ENCODE measurements around the gene UNG. TPM values are rescaled to one million over a fixed set of nuclear protein-coding genes. Genes with fewer than 3 reads are reported as not detected.

Gene UNG
- total and polyA plus RNA-seq, 2 donors (not counting 3 experiments of a cell fraction or from before 2014, with no cell fraction given), result 21.5 to 46.7 TPM

- intact Hi-C loops (cut with micrococcal nuclease), result no loop called here
- dilution Hi-C loops (cut with MboI; ENCODE audit: extremely low pct_ligation_motif_present, low sequenced_read_pairs), result no loop called here
- H3K9ac ChIP-seq (replicated peaks; ENCODE audit: extremely low read depth, insufficient read depth, low read length), result no peak overlapping the region
- H2AFZ ChIP-seq (ENCODE audit: low read depth, low read length), result no peak overlapping the region
- H3K27ac ChIP-seq (ENCODE audit: insufficient read depth, low read depth, low read length), result no peak overlapping the region
- H3K36me3 ChIP-seq (ENCODE audit: control insufficient read depth in 2 of 2, extremely low read depth in 1 of 2, insufficient read depth in 2 of 2, low read length in 2 of 2), result peaks cover 0 to 4% of the 10 kb centered on the region in 2 experiments
- no peak overlapping the region for H3K4me2 ChIP-seq (ENCODE audit: insufficient read depth, low read length)
- H3K4me3 ChIP-seq (replicated peaks in 1 of 3; ENCODE audit: insufficient read depth in 1 of 3, low read depth in 1 of 3, low read length in 3 of 3), result no peak overlapping the region
- H3K4me1 ChIP-seq (ENCODE audit: control insufficient read depth, extremely low read depth, insufficient read depth, low read length), result peaks cover 9% of the 10 kb centered on the region
- TF ChIP-seq POLR2AphosphoS5 (IDR thresholded peaks at IDR 0.05; ENCODE audit: insufficient read depth, low read depth, low read length) (no peak), GATA2 (IDR thresholded peaks at IDR 0.05; ENCODE audit: insufficient read depth, insufficient read length, low read depth, low read length) (no peak), MAX (IDR thresholded peaks at IDR 0.05; ENCODE audit: insufficient read depth, insufficient read length) (no peak), POLR2A (IDR thresholded peaks at IDR 0.05; ENCODE audit: low read depth, low read length) (no peak), EZH2 (IDR thresholded peaks at IDR 0.05; ENCODE audit: borderline replicate concordance, low read depth, low read length, severe bottlenecking) (no peak)
- FAIRE-seq, result no peak
- DNase-seq (ENCODE audit: low read depth, low spot score), result no peak
- H3K27me3 ChIP-seq (ENCODE audit: control insufficient read depth in 2 of 2, insufficient read depth in 2 of 2, low read length in 2 of 2), result no peaks in the 10 kb centered on the region
- no peaks in the 10 kb centered on the region for H3K9me1 ChIP-seq (replicated peaks; ENCODE audit: control insufficient read depth, extremely low read depth, insufficient read depth, low read length)
- H3K9me3 ChIP-seq (replicated peaks; ENCODE audit: control insufficient read depth, insufficient read depth, low read length), result no peaks in the 10 kb centered on the region
- H3K79me2 ChIP-seq (ENCODE audit: control insufficient read depth, insufficient read depth, low read length), result no peaks in the 10 kb centered on the region
- no TSS peak for BruUV-seq (replicated peaks)
- H4K20me1 ChIP-seq (replicated peaks; ENCODE audit: control insufficient read depth, extremely low read depth, insufficient read depth, low read length), result no peaks in the 10 kb centered on the region
- POLR2A ChIA-PET, result no interaction called here
- CTCF ChIA-PET, result no interaction called here
These were observed 40.5 kb upstream of the UNG start for GRCh38 chr12:109056891-109057290.

- H3K9me3 ChIP-seq (replicated peaks; ENCODE audit: control insufficient read depth, insufficient read depth, low read length), result no peaks in the 10 kb centered on the region
- FAIRE-seq (no peak), DNase-seq (ENCODE audit: low read depth, low spot score) (no peak)
- H3K4me3 ChIP-seq (replicated peaks in 1 of 3; ENCODE audit: insufficient read depth in 1 of 3, low read depth in 1 of 3, low read length in 3 of 3), result no peak overlapping the region
- no peak overlapping the region for H3K9ac ChIP-seq (replicated peaks; ENCODE audit: extremely low read depth, insufficient read depth, low read length)
- dilution Hi-C loops (cut with MboI; ENCODE audit: extremely low pct_ligation_motif_present, low sequenced_read_pairs), result no loop called here
- H2AFZ ChIP-seq (ENCODE audit: low read depth, low read length), result no peak overlapping the region
- ChIA-PET POLR2A (no interaction called here), CTCF (no interaction called here)
- no TSS peak for BruUV-seq (replicated peaks)
- no peaks in the 10 kb centered on the region for H3K27me3 ChIP-seq (ENCODE audit: control insufficient read depth in 2 of 2, insufficient read depth in 2 of 2, low read length in 2 of 2)
- intact Hi-C loops (cut with micrococcal nuclease), result no loop called here
- H4K20me1 ChIP-seq (replicated peaks; ENCODE audit: control insufficient read depth, extremely low read depth, insufficient read depth, low read length), result no peaks in the 10 kb centered on the region
- H3K4me1 ChIP-seq (ENCODE audit: control insufficient read depth, extremely low read depth, insufficient read depth, low read length), result peaks cover 6% of the 10 kb centered on the region
- H3K36me3 ChIP-seq (ENCODE audit: control insufficient read depth in 2 of 2, extremely low read depth in 1 of 2, insufficient read depth in 2 of 2, low read length in 2 of 2), result peaks cover 0 to 4% of the 10 kb centered on the region in 2 experiments
- H3K79me2 ChIP-seq (ENCODE audit: control insufficient read depth, insufficient read depth, low read length), result no peaks in the 10 kb centered on the region
- no peak for TF ChIP-seq CTCF (IDR thresholded peaks at IDR 0.05; ENCODE audit: extremely low read depth in 1 of 2, insufficient read depth in 1 of 2, low read depth in 1 of 2, low read length in 2 of 2)
- no peak for TF ChIP-seq EZH2 (IDR thresholded peaks at IDR 0.05; ENCODE audit: borderline replicate concordance, low read depth, low read length, severe bottlenecking)
- TF ChIP-seq MYC (IDR thresholded peaks at IDR 0.05; ENCODE audit: low read depth, low read length), result no peak
- no peak for TF ChIP-seq JUN (IDR thresholded peaks at IDR 0.05; ENCODE audit: borderline replicate concordance, insufficient read depth, insufficient read length, low read depth)
- TF ChIP-seq FOS (IDR thresholded peaks at IDR 0.05; ENCODE audit: borderline replicate concordance, insufficient read depth, low read length), result no peak
- no peak for TF ChIP-seq POLR2AphosphoS5 (IDR thresholded peaks at IDR 0.05; ENCODE audit: insufficient read depth, low read depth, low read length)
- TF ChIP-seq POLR2A (IDR thresholded peaks at IDR 0.05; ENCODE audit: low read depth, low read length), result no peak
- no peak for TF ChIP-seq MAX (IDR thresholded peaks at IDR 0.05; ENCODE audit: insufficient read depth, insufficient read length)
- TF ChIP-seq GATA2 (IDR thresholded peaks at IDR 0.05; ENCODE audit: insufficient read depth, insufficient read length, low read depth, low read length), result no peak
- H3K9me1 ChIP-seq (replicated peaks; ENCODE audit: control insufficient read depth, extremely low read depth, insufficient read depth, low read length), result no peaks in the 10 kb centered on the region
- no peak overlapping the region for H3K4me2 ChIP-seq (ENCODE audit: insufficient read depth, low read length)
- H3K27ac ChIP-seq (ENCODE audit: insufficient read depth, low read depth, low read length), result no peak overlapping the region
These were observed 40.0 kb upstream of the UNG start for GRCh38 chr12:109057376-109057775.

All from endothelial cell of umbilical vein (primary cell).